Measurements from ENCODE around the gene DAZ4.
"Not testable (repeated sequence)": the region's sequence is repeated elsewhere in the genome, so short reads cannot be mapped to it uniquely, and the experiment has no call there.

DAZ4 gene

GRCh38 chrY:24833619-24834018 is at the start of gene DAZ4:
TSS of gene DAZ4 (plus strand) at chrY:24833919. CDS start at chrY:24834127, 208 bp downstream.
- not testable (repeated sequence) for DNase-seq

GRCh38 chrY:24813293-24813692 is 20.4 kb upstream of the DAZ4 start, which contains the start of gene DAZ3:
TSS of gene DAZ3 (minus strand) at chrY:24813393. CDS start at chrY:24813185, 208 bp downstream.
- DNase-seq: not testable (repeated sequence)

GRCh38 chrY:24821836-24822235 is 11.9 kb upstream of the DAZ4 start:
- not testable (repeated sequence) for DNase-seq

GRCh38 chrY:24824184-24824879 is 9.4 kb upstream of the DAZ4 start:
- DNase-seq: not testable (repeated sequence)

GRCh38 chrY:24825069-24825468 is 8.7 kb upstream of the DAZ4 start:
- not testable (repeated sequence) for DNase-seq

All from stimulated activated CD4-positive, alpha-beta T cell treated with anti-CD3 and anti-CD28 coated beads, Interleukin-2, amount 100 ng/mL, for 48 hours (primary cell).